HepG2 (cell line): ENCODE results near the gene MAN2B2. TPM values are rescaled to one million over a fixed set of nuclear protein-coding genes. Genes with fewer than 3 reads are reported as not detected.

Source experiments
- NFKBIZ ChIP-seq: IDR thresholded peaks from 2 replicates; pipeline ENCODE4 v1.6.1; 2018; ENCODE audit warnings: missing genetic modification reagents, missing compliant biosample characterization
- RXRB ChIP-seq: IDR thresholded peaks from 2 replicates; pipeline ENCODE4 v1.6.1; 2016; ENCODE audit warnings: borderline replicate concordance, missing genetic modification reagents, missing compliant biosample characterization
- TEAD3 ChIP-seq: optimal IDR thresholded peaks from 2 replicates; pipeline ENCODE3; 2016; ENCODE audit warnings: borderline replicate concordance
- ZBTB3 ChIP-seq: sonication (generic); formaldehyde crosslinking; IDR thresholded peaks from 2 replicates; pipeline ENCODE4 v1.4.0; 2020; ENCODE audit warnings: low read depth, mild to moderate bottlenecking, moderate library complexity, missing genetic modification reagents, borderline replicate concordance
- ZBTB8A ChIP-seq: sonication (generic); formaldehyde crosslinking; IDR thresholded peaks from 2 replicates; pipeline ENCODE4 v1.4.0; 2020; ENCODE audit warnings: mild to moderate bottlenecking, low read depth, missing genetic modification reagents, borderline replicate concordance
- ZNF83 ChIP-seq: sonication (generic); formaldehyde crosslinking; IDR thresholded peaks from 2 replicates; pipeline ENCODE4 v1.4.0; 2020; ENCODE audit warnings: missing genetic modification reagents, mild to moderate bottlenecking, borderline replicate concordance
- ZNF891 ChIP-seq: sonication (generic); formaldehyde crosslinking; IDR thresholded peaks from 2 replicates; pipeline ENCODE4 v1.5.0; 2020; ENCODE audit warnings: mild to moderate bottlenecking, missing genetic modification reagents
- polyA plus RNA-seq, 8 experiments: library from polyadenylated mRNA; depleted of rRNA in 3 of 8; stranded (reverse) in 7 of 8; unstranded in 1 of 8; fragments of >200 nt; fragmentation: Illumina TruSeq in 4 of 8; extraction: Trizol in 4 of 8; gene quantifications; 2 replicates each; pipeline versions ENCODE4 v1.2.1 to v1.2.3, GENCODE V29; 2011 to 2016; ENCODE audit warnings: low read depth in 4 of 8, missing spikeins in 1 of 8, mixed read lengths in 1 of 8; ENCODE audit not compliant: insufficient read depth in 1 of 8
- total RNA-seq, 5 experiments: library from RNA; depleted of rRNA; stranded (reverse); fragments of >200 nt; fragmentation: Illumina TruSeq; extraction: Trizol; gene quantifications; 2 replicates each; pipeline ENCODE4 v1.2.3, GENCODE V29; 2016; ENCODE audit warnings: low read depth in 1 of 5
- TF ChIP-seq, protein P1 (sequence below): sonication (generic); formaldehyde crosslinking; IDR thresholded peaks from one replicate; pipeline ENCODE4 v1.5.1; 2020; ENCODE audit warnings: mild to moderate bottlenecking, missing genetic modification reagents; ENCODE audit errors: not compliant biosample characterization
- TF ChIP-seq, protein P2 (sequence below): sonication (generic); formaldehyde crosslinking; IDR thresholded peaks from 2 replicates; pipeline ENCODE4 v1.4.0; 2020; ENCODE audit warnings: mild to moderate bottlenecking, missing genetic modification reagents
- TF ChIP-seq, protein P3 (sequence below): IDR thresholded peaks from 2 replicates; pipeline ENCODE4 v1.6.1; 2016; ENCODE audit warnings: control low read depth

The MAN2B2 gene
- total and polyA plus RNA-seq, 2 of the 13 experiments (the other 11 are each of a cell fraction or from before 2014, with no cell fraction given): 4.8 to 5.4 TPM

DNA sequence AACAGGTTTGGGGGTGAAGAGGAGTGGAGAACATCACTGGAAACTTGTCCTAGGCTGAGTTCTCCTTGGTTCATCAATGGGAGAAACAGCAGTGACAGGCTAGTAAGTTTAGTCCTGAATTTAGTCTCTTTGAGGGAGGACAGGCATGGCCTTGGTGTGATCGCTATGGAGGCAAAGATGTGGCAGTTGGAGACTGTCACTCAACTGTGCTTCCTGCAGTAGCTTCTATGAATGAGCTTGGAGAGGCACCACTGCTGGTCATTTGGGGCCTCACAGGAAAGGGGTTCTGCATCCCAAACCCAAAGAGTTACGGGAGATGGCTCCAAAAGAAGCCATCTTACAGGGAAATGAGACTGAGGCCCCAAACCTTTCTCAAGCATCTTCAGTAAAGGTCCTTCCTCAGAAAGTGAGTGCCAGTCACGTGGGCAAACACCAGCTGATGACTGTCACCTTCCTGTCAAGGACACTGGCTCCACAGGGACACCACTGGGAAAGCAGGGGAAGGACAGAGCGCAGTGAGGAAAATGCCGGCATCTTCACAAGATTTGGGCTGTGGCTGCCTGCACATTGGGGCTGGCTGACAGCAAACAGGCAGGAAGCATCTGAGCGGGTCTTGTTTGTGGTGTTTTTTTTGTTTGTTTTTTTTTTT lies 72.7 kb downstream of the MAN2B2 start (continued):
- TF ChIP-seq, protein P1, sequence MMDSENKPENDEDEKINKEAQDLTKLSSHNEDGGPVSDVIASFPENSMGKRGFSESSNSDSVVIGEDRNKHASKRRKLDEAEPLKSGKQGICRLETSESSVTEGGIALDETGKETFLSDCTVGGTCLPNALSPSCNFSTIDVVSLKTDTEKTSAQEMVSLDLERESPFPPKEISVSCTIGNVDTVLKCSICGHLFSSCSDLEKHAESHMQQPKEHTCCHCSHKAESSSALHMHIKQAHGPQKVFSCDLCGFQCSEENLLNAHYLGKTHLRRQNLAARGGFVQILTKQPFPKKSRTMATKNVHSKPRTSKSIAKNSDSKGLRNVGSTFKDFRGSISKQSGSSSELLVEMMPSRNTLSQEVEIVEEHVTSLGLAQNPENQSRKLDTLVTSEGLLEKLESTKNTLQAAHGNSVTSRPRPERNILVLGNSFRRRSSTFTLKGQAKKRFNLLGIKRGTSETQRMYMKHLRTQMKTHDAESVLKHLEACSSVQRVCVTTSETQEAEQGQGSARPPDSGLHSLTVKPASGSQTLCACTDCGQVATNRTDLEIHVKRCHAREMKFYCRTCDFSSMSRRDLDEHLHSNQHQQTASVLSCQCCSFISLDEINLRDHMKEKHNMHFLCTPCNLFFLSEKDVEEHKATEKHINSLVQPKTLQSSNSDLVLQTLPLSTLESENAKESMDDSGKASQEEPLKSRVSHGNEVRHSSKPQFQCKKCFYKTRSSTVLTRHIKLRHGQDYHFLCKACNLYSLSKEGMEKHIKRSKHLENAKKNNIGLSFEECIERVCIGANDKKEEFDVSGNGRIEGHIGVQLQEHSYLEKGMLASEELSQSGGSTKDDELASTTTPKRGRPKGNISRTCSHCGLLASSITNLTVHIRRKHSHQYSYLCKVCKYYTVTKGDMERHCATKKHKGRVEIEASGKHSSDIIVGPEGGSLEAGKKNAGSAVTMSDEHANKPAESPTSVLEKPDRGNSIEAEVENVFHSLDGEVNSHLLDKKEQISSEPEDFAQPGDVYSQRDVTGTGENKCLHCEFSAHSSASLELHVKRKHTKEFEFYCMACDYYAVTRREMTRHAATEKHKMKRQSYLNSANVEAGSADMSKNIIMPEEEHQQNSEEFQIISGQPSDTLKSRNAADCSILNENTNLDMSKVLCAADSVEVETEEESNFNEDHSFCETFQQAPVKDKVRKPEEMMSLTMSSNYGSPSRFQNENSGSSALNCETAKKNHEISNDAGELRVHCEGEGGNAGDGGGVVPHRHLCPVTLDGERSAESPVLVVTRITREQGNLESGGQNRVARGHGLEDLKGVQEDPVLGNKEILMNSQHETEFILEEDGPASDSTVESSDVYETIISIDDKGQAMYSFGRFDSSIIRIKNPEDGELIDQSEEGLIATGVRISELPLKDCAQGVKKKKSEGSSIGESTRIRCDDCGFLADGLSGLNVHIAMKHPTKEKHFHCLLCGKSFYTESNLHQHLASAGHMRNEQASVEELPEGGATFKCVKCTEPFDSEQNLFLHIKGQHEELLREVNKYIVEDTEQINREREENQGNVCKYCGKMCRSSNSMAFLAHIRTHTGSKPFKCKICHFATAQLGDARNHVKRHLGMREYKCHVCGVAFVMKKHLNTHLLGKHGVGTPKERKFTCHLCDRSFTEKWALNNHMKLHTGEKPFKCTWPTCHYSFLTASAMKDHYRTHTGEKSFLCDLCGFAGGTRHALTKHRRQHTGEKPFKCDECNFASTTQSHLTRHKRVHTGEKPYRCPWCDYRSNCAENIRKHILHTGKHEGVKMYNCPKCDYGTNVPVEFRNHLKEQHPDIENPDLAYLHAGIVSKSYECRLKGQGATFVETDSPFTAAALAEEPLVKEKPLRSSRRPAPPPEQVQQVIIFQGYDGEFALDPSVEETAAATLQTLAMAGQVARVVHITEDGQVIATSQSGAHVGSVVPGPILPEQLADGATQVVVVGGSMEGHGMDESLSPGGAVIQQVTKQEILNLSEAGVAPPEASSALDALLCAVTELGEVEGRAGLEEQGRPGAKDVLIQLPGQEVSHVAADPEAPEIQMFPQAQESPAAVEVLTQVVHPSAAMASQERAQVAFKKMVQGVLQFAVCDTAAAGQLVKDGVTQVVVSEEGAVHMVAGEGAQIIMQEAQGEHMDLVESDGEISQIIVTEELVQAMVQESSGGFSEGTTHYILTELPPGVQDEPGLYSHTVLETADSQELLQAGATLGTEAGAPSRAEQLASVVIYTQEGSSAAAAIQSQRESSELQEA (CRISPR knock-in tag): no peak
- no peak for TF ChIP-seq NFKBIZ (CRISPR knock-in tag)
- TF ChIP-seq RXRB (CRISPR knock-in tag): peak; percentile 40; the same call in 1 of the 2 replicates
- TF ChIP-seq, protein P2, sequence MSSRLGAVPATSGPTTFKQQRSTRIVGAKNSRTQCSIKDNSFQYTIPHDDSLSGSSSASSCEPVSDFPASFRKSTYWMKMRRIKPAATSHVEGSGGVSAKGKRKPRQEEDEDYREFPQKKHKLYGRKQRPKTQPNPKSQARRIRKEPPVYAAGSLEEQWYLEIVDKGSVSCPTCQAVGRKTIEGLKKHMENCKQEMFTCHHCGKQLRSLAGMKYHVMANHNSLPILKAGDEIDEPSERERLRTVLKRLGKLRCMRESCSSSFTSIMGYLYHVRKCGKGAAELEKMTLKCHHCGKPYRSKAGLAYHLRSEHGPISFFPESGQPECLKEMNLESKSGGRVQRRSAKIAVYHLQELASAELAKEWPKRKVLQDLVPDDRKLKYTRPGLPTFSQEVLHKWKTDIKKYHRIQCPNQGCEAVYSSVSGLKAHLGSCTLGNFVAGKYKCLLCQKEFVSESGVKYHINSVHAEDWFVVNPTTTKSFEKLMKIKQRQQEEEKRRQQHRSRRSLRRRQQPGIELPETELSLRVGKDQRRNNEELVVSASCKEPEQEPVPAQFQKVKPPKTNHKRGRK (CRISPR knock-in tag): no peak
- TF ChIP-seq ZNF891 (CRISPR knock-in tag): peak; percentile 68; the same call in 1 of the 2 replicates
- TF ChIP-seq ZNF83 (CRISPR knock-in tag): no peak
- TF ChIP-seq ZBTB3 (CRISPR knock-in tag): no peak
- TF ChIP-seq ZBTB8A (CRISPR knock-in tag): no peak
- TF ChIP-seq TEAD3 (CRISPR knock-in tag): peak; percentile 45
- TF ChIP-seq, protein P3, sequence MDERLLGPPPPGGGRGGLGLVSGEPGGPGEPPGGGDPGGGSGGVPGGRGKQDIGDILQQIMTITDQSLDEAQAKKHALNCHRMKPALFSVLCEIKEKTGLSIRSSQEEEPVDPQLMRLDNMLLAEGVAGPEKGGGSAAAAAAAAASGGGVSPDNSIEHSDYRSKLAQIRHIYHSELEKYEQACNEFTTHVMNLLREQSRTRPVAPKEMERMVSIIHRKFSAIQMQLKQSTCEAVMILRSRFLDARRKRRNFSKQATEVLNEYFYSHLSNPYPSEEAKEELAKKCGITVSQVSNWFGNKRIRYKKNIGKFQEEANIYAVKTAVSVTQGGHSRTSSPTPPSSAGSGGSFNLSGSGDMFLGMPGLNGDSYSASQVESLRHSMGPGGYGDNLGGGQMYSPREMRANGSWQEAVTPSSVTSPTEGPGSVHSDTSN: peak; percentile 50; the same call in 1 of the 2 replicates
